Suprapubic skin (tissue), 4 donors: ENCODE measurements around the gene PPM1H. TPM values are rescaled to one million over a fixed set of nuclear protein-coding genes. Genes with fewer than 3 reads are reported as not detected.

Experiments used
- DNase-seq, 2 donors: peaks; one replicate each; pipeline ENCODE4 v3.0.0-alpha.2; 2019; ENCODE audit warnings: low spot score in 2 of 2
- H3K27ac ChIP-seq: fragments of 200-600 bp; sonication (generic); one replicate; pipeline ENCODE4 v1.5.1; 2019
- H3K27me3 ChIP-seq: fragments of 200-600 bp; sonication (generic); one replicate; pipeline ENCODE4 v1.5.1; 2019
- H3K36me3 ChIP-seq: fragments of 200-600 bp; sonication (generic); one replicate; pipeline ENCODE4 v1.5.1; 2019
- H3K4me1 ChIP-seq: fragments of 200-600 bp; sonication (generic); one replicate; pipeline ENCODE4 v1.5.1; 2019
- H3K4me3 ChIP-seq: fragments of 200-600 bp; sonication (generic); one replicate; pipeline ENCODE4 v1.5.1; 2019; ENCODE audit warnings: mild to moderate bottlenecking
- H3K9me3 ChIP-seq: fragments of 200-600 bp; sonication (generic); one replicate; pipeline ENCODE4 v1.5.1; 2019
- CTCF ChIP-seq, 2 donors: fragments of 200-600 bp in 1 of 2; fragments of 450-650 bp in 1 of 2; sonication (generic) in 1 of 2; IDR thresholded peaks; one replicate each; pipeline ENCODE4 v1.5.1; 2016 to 2019; ENCODE audit warnings: antibody characterized with exemption in 2 of 2, mild to moderate bottlenecking in 1 of 2, moderate library complexity in 1 of 2
- EP300 ChIP-seq: sonication (generic); formaldehyde crosslinking; IDR thresholded peaks from one replicate; pipeline ENCODE4 v1.6.1; 2017; ENCODE audit warnings: antibody characterized with exemption
- POLR2A ChIP-seq, 2 donors: fragments of 450-650 bp; IDR thresholded peaks; one replicate each; pipeline ENCODE4 v1.6.1; 2017; ENCODE audit warnings: antibody characterized with exemption in 2 of 2, mild to moderate bottlenecking in 2 of 2, moderate library complexity in 2 of 2
- POLR2AphosphoS5 ChIP-seq, 3 donors: sonication (generic); formaldehyde crosslinking; IDR thresholded peaks; one replicate each; pipeline ENCODE4 v1.6.1; 2017; ENCODE audit warnings: antibody characterized with exemption in 3 of 3
- WGBS: methylation state at CpG from one replicate; pipeline ENCODE4 v1.1.5; 2018; 5-methylcytosine and 5-hydroxymethylcytosine counted together
- total RNA-seq, 4 donors: library from RNA; depleted of rRNA; stranded (reverse); fragments of >200 nt; gene quantifications; one replicate each; pipeline ENCODE4 v1.1.0, GENCODE V29; 2016

The PPM1H gene
- total RNA-seq, 4 donors from 2014 or later: 2.3 to 8.1 (median 4.9) TPM

DNA sequence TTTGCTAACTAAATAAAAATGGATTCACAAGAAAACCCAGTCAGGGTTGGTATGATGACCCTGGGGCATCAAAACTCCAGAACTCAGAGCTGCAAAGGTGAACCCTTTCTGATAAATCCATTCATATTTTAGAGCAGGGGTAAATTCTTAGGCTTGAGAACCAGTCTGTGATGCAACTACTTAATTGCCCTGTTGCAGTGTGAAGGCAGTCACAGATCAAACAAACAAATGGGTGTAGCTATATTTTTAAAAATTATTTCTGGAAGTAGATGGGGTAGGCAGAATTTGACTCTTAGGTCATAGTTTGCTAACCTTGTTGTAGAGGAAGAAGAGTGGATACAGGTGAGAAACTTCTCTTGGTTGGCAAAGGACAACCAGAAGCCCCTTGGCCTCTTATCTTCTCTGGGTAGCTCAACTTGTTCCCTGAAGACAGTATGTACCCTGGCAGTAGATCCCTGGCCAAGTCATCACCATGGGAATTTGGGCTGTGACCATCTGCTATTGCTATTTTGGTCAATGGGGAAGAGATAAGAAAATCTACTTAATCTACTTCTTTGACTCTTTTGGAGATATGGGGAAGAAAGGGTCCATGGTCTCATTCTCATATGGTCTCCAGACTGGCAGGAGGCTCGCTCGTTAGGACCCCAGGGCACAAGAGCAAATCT, 216.1 kb downstream of the PPM1H start:
- no peak overlapping the region for H3K4me3 ChIP-seq
- WGBS: 98% methylated on average over 2 of the region's 2 CpGs
- no peak for DNase-seq
- H3K9me3 ChIP-seq: no peaks in the 10 kb centered on the region
- TF ChIP-seq EP300 (no peak), POLR2A (IDR thresholded peaks at IDR 0.05) (no peak), POLR2AphosphoS5 (IDR thresholded peaks at IDR 0.05) (no peak), CTCF (IDR thresholded peaks at IDR 0.05) (no peak)
- peaks cover 13% of the 10 kb centered on the region for H3K4me1 ChIP-seq
- H3K27me3 ChIP-seq: no peaks in the 10 kb centered on the region
- no peaks in the 10 kb centered on the region for H3K36me3 ChIP-seq
- no peak overlapping the region for H3K27ac ChIP-seq

DNA sequence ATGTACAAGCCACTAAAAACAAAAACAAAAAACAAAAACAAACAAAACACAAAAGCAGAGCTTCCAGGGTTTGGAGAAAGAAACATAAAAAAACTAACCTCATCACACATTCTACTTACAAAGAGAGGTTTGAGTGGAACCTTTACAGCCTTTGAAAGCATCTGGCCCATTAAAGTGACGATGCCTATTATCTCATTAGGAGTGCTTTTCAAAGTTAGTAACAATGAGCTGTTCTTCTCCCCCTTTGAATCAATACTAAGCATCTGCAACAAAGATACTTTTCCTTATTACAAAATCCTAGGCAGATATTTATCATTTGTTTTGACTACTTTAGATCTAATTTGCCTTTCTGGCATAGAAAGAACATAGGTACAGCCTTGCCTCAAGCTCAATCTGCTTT, 217.3 kb downstream of the PPM1H start:
- TF ChIP-seq POLR2AphosphoS5 (IDR thresholded peaks at IDR 0.05): no peak
- TF ChIP-seq CTCF (IDR thresholded peaks at IDR 0.05): no peak
- no peak for TF ChIP-seq EP300
- TF ChIP-seq POLR2A (IDR thresholded peaks at IDR 0.05): no peak
- H3K4me1 ChIP-seq: peaks cover 13% of the 10 kb centered on the region
- WGBS: 88% methylated on average over 1 of the region's 1 CpG
- no peaks in the 10 kb centered on the region for H3K27me3 ChIP-seq
- H3K27ac ChIP-seq: no peak overlapping the region
- no peaks in the 10 kb centered on the region for H3K9me3 ChIP-seq
- H3K4me3 ChIP-seq: no peak overlapping the region
- no peaks in the 10 kb centered on the region for H3K36me3 ChIP-seq
- DNase-seq: no peak

- no peaks in the 10 kb centered on the region for H3K27me3 ChIP-seq
- H3K4me1 ChIP-seq: peaks cover 14% of the 10 kb centered on the region
- H3K27ac ChIP-seq: no peak overlapping the region
- no peak overlapping the region for H3K4me3 ChIP-seq
- 82% methylated on average over 5 of the region's 5 CpGs for whole genome bisulfite sequencing
- no peaks in the 10 kb centered on the region for H3K9me3 ChIP-seq
- no peak for DNase-seq
- no peaks in the 10 kb centered on the region for H3K36me3 ChIP-seq
- TF ChIP-seq POLR2A (IDR thresholded peaks at IDR 0.05) (no peak), EP300 (no peak)
These were observed 218.0 kb downstream of the PPM1H start for GRCh38 chr12:62716866-62717525.

- no peak for DNase-seq
- Histone ChIP-seq H3K27me3 (no peaks in the 10 kb centered on the region), H3K27ac (no peak overlapping the region), H3K4me1 (peaks cover 16% of the 10 kb centered on the region), H3K9me3 (no peaks in the 10 kb centered on the region), H3K36me3 (no peaks in the 10 kb centered on the region), H3K4me3 (no peak overlapping the region)
- TF ChIP-seq POLR2AphosphoS5 (IDR thresholded peaks at IDR 0.05) (no peak), POLR2A (IDR thresholded peaks at IDR 0.05) (no peak), CTCF (IDR thresholded peaks at IDR 0.05) (no peak), EP300 (no peak)
- WGBS: 65% methylated on average over 3 of the region's 3 CpGs
These were observed 218.9 kb downstream of the PPM1H start for GRCh38 chr12:62716037-62716436.

GRCh38 chr12:62714774-62715721, 219.9 kb downstream of the PPM1H start:
- Histone ChIP-seq H3K27me3 (no peaks in the 10 kb centered on the region), H3K4me1 (peaks cover 8% of the 10 kb centered on the region), H3K9me3 (no peaks in the 10 kb centered on the region), H3K4me3 (no peak overlapping the region), H3K36me3 (no peaks in the 10 kb centered on the region), H3K27ac (peak overlapping the region; percentile 43)
- TF ChIP-seq EP300 (no peak), POLR2AphosphoS5 (IDR thresholded peaks at IDR 0.05) (no peak), POLR2A (IDR thresholded peaks at IDR 0.05) (no peak), CTCF (IDR thresholded peaks at IDR 0.05) (no peak)
- WGBS: 63% methylated on average over 12 of the region's 14 CpGs
- no peak for DNase-seq
